ENCODE results near the gene AGBL3.

- TF ChIP-seq POLR2AphosphoS5 (IDR thresholded peaks at IDR 0.05; ENCODE audit: low read depth) (no peak), CTCF (conservative IDR thresholded peaks at IDR 0.05; ENCODE audit: low read depth in 2 of 2) (no peak)
Observed at GRCh38 chr7:134939136-134939535, 47.2 kb upstream of the AGBL3 start.
